ENCODE results near the gene NPPA.

GRCh38 chr1:11799099-11799498, 48.5 kb downstream of the NPPA start:
- TF ChIP-seq CTCF (IDR thresholded peaks at IDR 0.05) = no peak
- TF ChIP-seq EZH2 (IDR thresholded peaks at IDR 0.05) = no peak
- no peak for TF ChIP-seq EZH2phosphoT487 (IDR thresholded peaks at IDR 0.05)
